HG03469 (cell line): ENCODE data around the gene GPR39.

Experiments used
- ATAC-seq: cut with Tn5 transposase; IDR thresholded peaks from one replicate; pipeline ENCODE4 v1.9.1; 2021; ENCODE audit warnings: mild to moderate bottlenecking, moderate library complexity, moderate number of reproducible peaks; ENCODE audit not compliant: unreplicated experiment

Gene GPR39

GRCh38 chr2:132412021-132412420, 4.6 kb upstream of the GPR39 start:
- ATAC-seq, result no peak

GRCh38 chr2:132414081-132414480, 2.5 kb upstream of the GPR39 start:
- ATAC-seq, result no peak

GRCh38 chr2:132415256-132415914, 1.2 kb upstream of the GPR39 start:
- no peak for ATAC-seq

- no peak for ATAC-seq
Observed at GRCh38 chr2:132415915-132416722, 486 bp upstream of the GPR39 start.

- no peak for ATAC-seq
Observed at GRCh38 chr2:132417430-132418035, 928 bp downstream of the GPR39 start.

- no peak for ATAC-seq
Observed at GRCh38 chr2:132419235-132419634, 2.6 kb downstream of the GPR39 start.

GRCh38 chr2:132419941-132420340, 3.3 kb downstream of the GPR39 start:
- ATAC-seq, result no peak

- ATAC-seq, result no peak
Observed at GRCh38 chr2:132420816-132421805, 4.5 kb downstream of the GPR39 start.

GRCh38 chr2:132422736-132423135, 6.1 kb downstream of the GPR39 start:
- no peak for ATAC-seq

GRCh38 chr2:132424526-132425121, 8.0 kb downstream of the GPR39 start:
- ATAC-seq, result no peak

- ATAC-seq, result no peak
Observed at GRCh38 chr2:132426033-132426432, 9.4 kb downstream of the GPR39 start.

- no peak for ATAC-seq
Observed at GRCh38 chr2:132426656-132427055, 10.1 kb downstream of the GPR39 start.

GRCh38 chr2:132429351-132429750, 12.7 kb downstream of the GPR39 start:
- no peak for ATAC-seq

- no peak for ATAC-seq
Observed at GRCh38 chr2:132429941-132430573, 13.5 kb downstream of the GPR39 start.

GRCh38 chr2:132430895-132431294, 14.3 kb downstream of the GPR39 start:
- no peak for ATAC-seq

GRCh38 chr2:132437852-132438669, 21.5 kb downstream of the GPR39 start:
- ATAC-seq, result no peak

- ATAC-seq, result no peak
Observed at GRCh38 chr2:132438691-132439090, 22.1 kb downstream of the GPR39 start.

- no peak for ATAC-seq
Observed at GRCh38 chr2:132439703-132440398, 23.2 kb downstream of the GPR39 start.
